A673 (cell line): ENCODE results near the gene RPS6KA1. TPM values are rescaled to one million over a fixed set of nuclear protein-coding genes. Genes with fewer than 3 reads are reported as not detected.
"Not testable (repeated sequence)": the region's sequence is repeated elsewhere in the genome, so short reads cannot be mapped to it uniquely, and the experiment has no call there.

Source experiments
- BruUV-seq: library from RNA; stranded (reverse); fragments of 400-500 nt; replicated peaks from 2 replicates; lab custom pipeline; 2021; lab: Mats Ljungman, UMichigan
- CTCF ChIA-PET: fragments of 300-600 bp; sonication (Branson Sonifier 250); formaldehyde crosslinking; loops from one replicate; lab custom pipeline; 2022; ENCODE audit warnings: antibody characterized with exemption; lab: Charles Lee
- POLR2A ChIA-PET: fragments of 300-600 bp; sonication (Branson Sonifier 250); formaldehyde crosslinking; loops from one replicate; lab custom pipeline; 2022; ENCODE audit warnings: antibody characterized with exemption; ENCODE audit not compliant: low non-redundant PET; lab: Charles Lee
- DNase-seq: peaks from one replicate; pipeline ENCODE4 v3.0.0-alpha.2; 2015; ENCODE audit warnings: low spot score
- H3K27ac ChIP-seq: fragments of 200-600 bp; sonication (generic); 2 replicates; pipeline ENCODE4 v1.5.1; 2016; ENCODE audit warnings: mixed run types, low read depth, mild to moderate bottlenecking, mixed read lengths, antibody characterized with exemption, low read length; ENCODE audit not compliant: poor library complexity, severe bottlenecking
- H3K27me3 ChIP-seq: fragments of 200-600 bp; sonication (generic); replicated peaks from 2 replicates; pipeline ENCODE4 v1.6.1; 2017; ENCODE audit warnings: mixed run types, low read depth, mild to moderate bottlenecking, mixed read lengths, antibody characterized with exemption, low read length; ENCODE audit not compliant: insufficient read depth, poor library complexity
- H3K36me3 ChIP-seq: fragments of 200-600 bp; sonication (generic); 2 replicates; pipeline ENCODE4 v1.6.1; 2016; ENCODE audit warnings: mixed run types, mild to moderate bottlenecking, mixed read lengths, antibody characterized with exemption, low read length; ENCODE audit not compliant: insufficient read depth, poor library complexity, severe bottlenecking
- H3K4me1 ChIP-seq: fragments of 200-600 bp; sonication (generic); 2 replicates; pipeline ENCODE4 v1.6.1; 2017; ENCODE audit warnings: mixed run types, mild to moderate bottlenecking, mixed read lengths, antibody characterized with exemption, low read length; ENCODE audit not compliant: insufficient read depth, poor library complexity, severe bottlenecking
- H3K4me3 ChIP-seq: fragments of 200-600 bp; sonication (generic); 2 replicates; pipeline ENCODE4 v1.5.1; 2016; ENCODE audit warnings: low read depth, mixed run types, mild to moderate bottlenecking, mixed read lengths, low read length; ENCODE audit not compliant: poor library complexity, severe bottlenecking
- H3K9me3 ChIP-seq: fragments of 200-600 bp; sonication (generic); 2 replicates; pipeline ENCODE4 v1.6.1; 2016; ENCODE audit warnings: mixed run types, low read depth, mild to moderate bottlenecking, mixed read lengths, antibody characterized with exemption, low read length; ENCODE audit not compliant: poor library complexity, severe bottlenecking
- EZH2 ChIP-seq: fragments of 200-600 bp; sonication (generic); IDR thresholded peaks from 2 replicates; pipeline ENCODE4 v1.6.1; 2017; ENCODE audit warnings: borderline replicate concordance, low read depth, mild to moderate bottlenecking, mixed read lengths, antibody characterized with exemption, low read length; ENCODE audit not compliant: poor library complexity, severe bottlenecking
- intact Hi-C: fragments of 100-400 bp; cut with micrococcal nuclease; formaldehyde crosslinking; loops from one replicate; pipeline ENCODE4 v1.10.0; 2022; ENCODE audit not compliant: unreplicated experiment
- total RNA-seq: library from RNA; stranded (reverse); gene quantifications from 2 replicates; pipeline ENCODE4 v1.2.3, GENCODE V29; 2021
- TF ChIP-seq, protein P1 (sequence below): fragments of 300-800, 200-600 bp; sonication (generic); conservative IDR thresholded peaks from 2 replicates; pipeline ENCODE4 v1.5.1; 2017; ENCODE audit warnings: low read depth, mild to moderate bottlenecking, antibody characterized with exemption, low read length, moderate library complexity, mixed read lengths

RPS6KA1 gene
- total RNA-seq, 1 experiment from 2014 or later, result 6.3 TPM

DNA sequence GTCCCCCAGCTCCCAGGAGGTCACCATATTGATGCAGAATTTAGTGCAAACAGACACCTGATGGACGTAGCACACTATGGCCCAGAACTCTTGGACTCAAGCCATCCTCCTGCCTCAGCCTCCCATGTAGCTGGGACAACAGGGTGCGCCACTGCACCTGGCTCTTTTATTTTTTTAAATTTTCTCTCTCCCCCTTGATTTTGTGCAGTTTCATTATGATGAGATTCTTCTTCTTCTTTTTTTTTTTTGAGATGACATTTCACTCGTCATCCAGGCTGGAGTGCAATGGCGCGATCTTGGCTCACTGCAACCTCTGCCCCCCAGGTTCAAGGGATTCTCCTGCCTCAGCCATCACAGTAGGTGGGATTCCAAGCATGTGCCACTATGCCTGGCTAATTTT lies 63.8 kb downstream of the RPS6KA1 start:
- no peaks in the 10 kb centered on the region for H3K27me3 ChIP-seq
- H3K4me3 ChIP-seq, result no peak overlapping the region
- BruUV-seq, result no TSS peak
- intact Hi-C loops, result no loop called here
- no peak for DNase-seq
- H3K27ac ChIP-seq, result no peak overlapping the region
- ChIA-PET CTCF (no interaction called here), POLR2A (no interaction called here)
- H3K36me3 ChIP-seq, result no peaks in the 10 kb centered on the region
- H3K9me3 ChIP-seq, result peaks cover 5% of the 10 kb centered on the region
- TF ChIP-seq, protein P1, sequence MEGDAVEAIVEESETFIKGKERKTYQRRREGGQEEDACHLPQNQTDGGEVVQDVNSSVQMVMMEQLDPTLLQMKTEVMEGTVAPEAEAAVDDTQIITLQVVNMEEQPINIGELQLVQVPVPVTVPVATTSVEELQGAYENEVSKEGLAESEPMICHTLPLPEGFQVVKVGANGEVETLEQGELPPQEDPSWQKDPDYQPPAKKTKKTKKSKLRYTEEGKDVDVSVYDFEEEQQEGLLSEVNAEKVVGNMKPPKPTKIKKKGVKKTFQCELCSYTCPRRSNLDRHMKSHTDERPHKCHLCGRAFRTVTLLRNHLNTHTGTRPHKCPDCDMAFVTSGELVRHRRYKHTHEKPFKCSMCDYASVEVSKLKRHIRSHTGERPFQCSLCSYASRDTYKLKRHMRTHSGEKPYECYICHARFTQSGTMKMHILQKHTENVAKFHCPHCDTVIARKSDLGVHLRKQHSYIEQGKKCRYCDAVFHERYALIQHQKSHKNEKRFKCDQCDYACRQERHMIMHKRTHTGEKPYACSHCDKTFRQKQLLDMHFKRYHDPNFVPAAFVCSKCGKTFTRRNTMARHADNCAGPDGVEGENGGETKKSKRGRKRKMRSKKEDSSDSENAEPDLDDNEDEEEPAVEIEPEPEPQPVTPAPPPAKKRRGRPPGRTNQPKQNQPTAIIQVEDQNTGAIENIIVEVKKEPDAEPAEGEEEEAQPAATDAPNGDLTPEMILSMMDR, result no peak
- TF ChIP-seq EZH2, result no peak
- H3K4me1 ChIP-seq, result no peaks in the 10 kb centered on the region

DNA sequence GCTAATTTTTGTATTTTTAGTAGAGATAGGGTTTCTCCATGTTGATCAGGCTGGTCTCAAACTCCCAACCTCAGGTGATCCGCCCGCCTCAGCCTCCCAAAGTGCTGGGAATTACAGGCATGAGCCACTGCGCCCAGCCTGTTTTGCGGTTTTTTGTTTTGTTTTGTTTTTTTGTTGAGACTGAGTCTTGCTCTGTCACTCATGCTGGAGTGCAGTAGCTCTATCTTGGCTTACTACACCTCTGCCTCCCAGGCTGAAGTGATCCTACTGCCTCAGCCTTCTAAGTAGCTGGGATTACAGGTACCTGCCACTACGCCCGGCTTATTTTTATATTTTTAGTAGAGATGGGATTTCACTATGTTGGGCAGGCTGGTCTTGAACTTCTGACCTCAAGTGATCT lies 65.0 kb downstream of the RPS6KA1 start:
- POLR2A ChIA-PET, BruUV-seq: not testable (repeated sequence)

DNA sequence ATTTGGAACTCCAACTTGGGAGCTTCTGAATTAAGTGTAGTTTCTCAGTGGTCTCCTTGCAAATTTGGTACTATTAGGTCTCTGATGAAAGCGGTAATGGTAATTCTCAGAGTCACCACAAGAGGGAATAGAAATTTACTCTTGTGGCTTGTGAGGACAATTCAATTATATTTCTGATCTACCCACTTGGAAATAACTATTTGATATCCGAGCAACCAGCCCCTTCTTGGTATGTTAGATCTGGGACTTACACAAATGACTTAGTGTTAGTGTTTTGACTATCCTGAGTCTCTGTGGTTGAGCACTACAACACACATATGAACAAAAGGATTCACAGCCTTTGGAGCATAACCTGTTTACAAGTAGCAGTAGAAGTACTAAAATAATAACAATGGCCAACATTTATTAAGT lies 68.1 kb downstream of the RPS6KA1 start:
- intact Hi-C loops, result no loop called here
- TF ChIP-seq EZH2, result no peak
- TF ChIP-seq, protein P1, result peak; percentile 67
- POLR2A ChIA-PET, result no interaction called here
- no peaks in the 10 kb centered on the region for H3K4me1 ChIP-seq
- peak; percentile 80 for DNase-seq
- H3K4me3 ChIP-seq, result no peak overlapping the region
- H3K27me3 ChIP-seq, result no peaks in the 10 kb centered on the region
- no TSS peak for BruUV-seq
- H3K9me3 ChIP-seq, result no peaks in the 10 kb centered on the region
- CTCF ChIA-PET, result interaction anchor here (0.5 to 0.6 kb wide), 3 partner anchors 188 to 337 kb away, joined by 3 to 8 read pairs (median 3); no protein-coding TSS in a partner anchor
- no peaks in the 10 kb centered on the region for H3K36me3 ChIP-seq
- no peak overlapping the region for H3K27ac ChIP-seq

More for the DNA sequence above, 65.0 kb downstream of the RPS6KA1 start:
- H3K27me3 ChIP-seq, H3K4me3 ChIP-seq, CTCF ChIA-PET, intact Hi-C loops, H3K9me3 ChIP-seq, DNase-seq, H3K27ac ChIP-seq, H3K36me3 ChIP-seq, H3K4me1 ChIP-seq: not testable (repeated sequence)

DNA sequence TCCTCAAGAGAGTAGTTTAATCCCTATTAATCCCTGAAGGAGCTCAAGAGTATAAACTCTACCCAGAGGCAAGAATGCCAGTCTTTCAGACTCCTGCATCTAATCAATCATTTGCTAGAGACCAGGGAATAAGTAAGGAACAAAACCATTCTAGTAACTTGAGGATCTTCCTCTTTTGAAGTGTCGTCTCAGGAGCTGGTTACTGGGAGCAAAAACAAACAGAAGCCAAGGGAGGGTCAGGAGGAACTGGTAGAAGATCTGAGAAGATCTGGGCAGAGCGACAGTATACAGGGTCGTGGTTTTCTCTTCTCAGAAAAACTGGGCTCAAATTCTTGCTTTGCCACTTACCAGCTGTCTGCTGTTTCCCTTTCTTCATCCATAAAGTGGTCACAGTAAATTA lies 69.3 kb downstream of the RPS6KA1 start:
- ChIA-PET CTCF (interaction anchor here (0.7 to 2.4 kb wide), 2 partner anchors 45 to 189 kb away, joined by 3 to 13 read pairs; partner anchors contain the start of gene PIGV), POLR2A (no interaction called here)
- Histone ChIP-seq H3K27ac (no peak overlapping the region), H3K27me3 (no peaks in the 10 kb centered on the region), H3K9me3 (no peaks in the 10 kb centered on the region), H3K4me3 (no peak overlapping the region), H3K36me3 (no peaks in the 10 kb centered on the region), H3K4me1 (no peaks in the 10 kb centered on the region)
- TF ChIP-seq, protein P1, result no peak
- TF ChIP-seq EZH2, result no peak
- DNase-seq, result no peak
- BruUV-seq, result no TSS peak
- intact Hi-C loops, result no loop called here
